Mucosa of rectum (tissue), 2 donors: ENCODE results near the gene SRPK2.
A peak's percentile ranks its signal among the peaks of the same experiment; 100 is the strongest.
"Not testable (repeated sequence)": the region's sequence is repeated elsewhere in the genome, so short reads cannot be mapped to it uniquely, and the experiment has no call there.

Experiments
- H3K27ac ChIP-seq, 2 donors: one replicate each; pipeline ENCODE4 v1.7.0; 2013; ENCODE audit warnings: inconsistent platforms in 2 of 2, low read depth in 2 of 2, low read length in 2 of 2
- H3K27me3 ChIP-seq, 2 donors: one replicate each; pipeline ENCODE4 v1.7.0; 2013; ENCODE audit warnings: low read length in 2 of 2; ENCODE audit not compliant: control insufficient read depth in 2 of 2, insufficient read depth in 2 of 2
- H3K36me3 ChIP-seq, 2 donors: one replicate each; pipeline ENCODE4 v1.7.0; 2013; ENCODE audit warnings: low read length in 2 of 2; ENCODE audit not compliant: control insufficient read depth in 2 of 2, insufficient read depth in 2 of 2
- H3K4me1 ChIP-seq, 2 donors: one replicate each; pipeline ENCODE4 v1.7.0; 2013; ENCODE audit warnings: low read length in 2 of 2, mild to moderate bottlenecking in 1 of 2; ENCODE audit not compliant: control insufficient read depth in 2 of 2, insufficient read depth in 2 of 2
- H3K4me3 ChIP-seq, 2 donors: one replicate each; pipeline ENCODE4 v1.7.0; 2013; ENCODE audit warnings: low read length in 2 of 2
- H3K9ac ChIP-seq, 2 donors: one replicate each; pipeline ENCODE4 v1.7.0; 2013; ENCODE audit warnings: low read length in 2 of 2, low read depth in 1 of 2, mild to moderate bottlenecking in 1 of 2
- H3K9me3 ChIP-seq, 2 donors: one replicate each; pipeline ENCODE4 v1.7.0; 2013; ENCODE audit warnings: low read length in 2 of 2; ENCODE audit not compliant: control insufficient read depth in 2 of 2
- donor health status: healthy.
- donor health status: Normal muscosa, but diverticular disease.

Gene SRPK2

DNA sequence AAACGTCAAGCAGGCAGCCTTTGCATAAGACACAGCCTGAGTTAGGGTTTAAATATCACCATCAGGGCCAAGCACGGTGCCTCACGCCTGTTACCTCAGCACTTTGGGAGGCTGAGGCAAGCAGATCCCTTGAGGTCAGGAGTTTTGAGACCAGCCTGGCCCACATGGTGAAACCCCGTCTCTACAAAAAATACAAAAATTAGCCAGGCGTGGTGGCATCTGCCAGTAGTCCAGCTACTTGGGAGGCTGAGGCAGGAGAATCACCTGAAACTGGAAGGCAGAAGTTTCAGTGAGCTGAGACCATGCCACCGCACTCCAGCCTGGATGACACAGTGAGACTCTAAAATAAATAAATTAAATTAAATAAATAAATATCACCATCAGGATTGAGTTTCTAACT lies 33.0 kb downstream of the SRPK2 start:
- peaks cover 15 to 20% of the 10 kb centered on the region in 2 donors for H3K4me1 ChIP-seq
- no peaks in the 10 kb centered on the region for H3K27me3 ChIP-seq
- no peak overlapping the region for H3K4me3 ChIP-seq
- H3K9ac ChIP-seq: no peak overlapping the region
- H3K27ac ChIP-seq: no peak overlapping the region
- H3K36me3 ChIP-seq: no peaks in the 10 kb centered on the region
- no peaks in the 10 kb centered on the region for H3K9me3 ChIP-seq

DNA sequence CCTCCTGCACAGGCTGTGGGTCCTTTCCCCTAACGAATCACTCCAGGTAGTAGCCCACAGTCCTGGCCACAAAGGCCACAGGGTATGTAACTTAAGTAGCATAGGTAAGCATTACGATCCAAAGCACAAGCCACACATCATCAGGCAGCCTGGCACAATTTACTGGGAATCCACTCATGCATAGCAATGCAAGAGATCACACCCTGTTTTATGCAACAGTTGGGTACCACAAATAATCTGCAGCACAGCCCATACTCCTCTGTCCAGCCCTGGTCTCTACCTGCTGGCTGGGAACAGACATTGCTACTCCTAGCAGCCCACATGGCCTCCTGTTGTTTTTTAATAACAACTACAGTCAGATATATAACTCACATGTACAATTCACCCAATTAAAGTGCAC lies 34.3 kb downstream of the SRPK2 start:
- Histone ChIP-seq H3K4me1 (peaks cover 15 to 20% of the 10 kb centered on the region in 2 donors), H3K4me3 (no peak overlapping the region), H3K9ac (no peak overlapping the region), H3K9me3 (no peaks in the 10 kb centered on the region), H3K36me3 (no peaks in the 10 kb centered on the region), H3K27ac (peak overlapping the region in 1 of 2 donors; percentile 20), H3K27me3 (no peaks in the 10 kb centered on the region)

DNA sequence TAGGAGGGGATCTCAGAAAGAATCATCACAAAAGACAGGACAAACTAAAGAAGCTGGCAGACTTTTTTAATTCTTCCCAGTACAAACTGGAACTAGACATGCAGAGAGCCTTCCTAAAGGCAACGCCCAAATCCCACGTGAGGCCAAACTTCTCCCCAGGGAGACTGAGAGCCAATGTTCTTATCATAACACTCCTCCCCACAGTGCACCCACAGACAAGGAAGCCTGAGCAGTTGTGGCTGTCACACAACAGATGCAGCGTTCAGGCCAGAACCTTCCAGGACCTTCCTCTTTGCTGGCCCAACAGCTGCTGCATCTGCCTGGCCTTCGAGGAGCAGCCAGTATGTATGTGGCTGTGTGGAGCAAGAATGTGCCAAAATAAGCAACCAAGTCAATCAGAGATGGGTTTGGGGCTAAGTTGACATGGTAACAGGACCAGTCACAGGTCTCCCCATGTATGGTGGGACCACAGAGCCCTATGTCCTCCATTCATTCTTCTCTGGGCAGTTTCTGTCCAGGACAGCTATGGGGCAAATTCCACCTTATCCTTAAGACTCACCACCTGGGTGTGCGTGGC lies 34.9 kb downstream of the SRPK2 start:
- H3K27me3 ChIP-seq: no peaks in the 10 kb centered on the region
- no peaks in the 10 kb centered on the region for H3K9me3 ChIP-seq
- H3K36me3 ChIP-seq: no peaks in the 10 kb centered on the region
- peaks cover 15 to 20% of the 10 kb centered on the region in 2 donors for H3K4me1 ChIP-seq
- no peak overlapping the region for H3K4me3 ChIP-seq
- H3K9ac ChIP-seq: no peak overlapping the region
- H3K27ac ChIP-seq: peak overlapping the region in 1 of 2 donors; percentile 20

DNA sequence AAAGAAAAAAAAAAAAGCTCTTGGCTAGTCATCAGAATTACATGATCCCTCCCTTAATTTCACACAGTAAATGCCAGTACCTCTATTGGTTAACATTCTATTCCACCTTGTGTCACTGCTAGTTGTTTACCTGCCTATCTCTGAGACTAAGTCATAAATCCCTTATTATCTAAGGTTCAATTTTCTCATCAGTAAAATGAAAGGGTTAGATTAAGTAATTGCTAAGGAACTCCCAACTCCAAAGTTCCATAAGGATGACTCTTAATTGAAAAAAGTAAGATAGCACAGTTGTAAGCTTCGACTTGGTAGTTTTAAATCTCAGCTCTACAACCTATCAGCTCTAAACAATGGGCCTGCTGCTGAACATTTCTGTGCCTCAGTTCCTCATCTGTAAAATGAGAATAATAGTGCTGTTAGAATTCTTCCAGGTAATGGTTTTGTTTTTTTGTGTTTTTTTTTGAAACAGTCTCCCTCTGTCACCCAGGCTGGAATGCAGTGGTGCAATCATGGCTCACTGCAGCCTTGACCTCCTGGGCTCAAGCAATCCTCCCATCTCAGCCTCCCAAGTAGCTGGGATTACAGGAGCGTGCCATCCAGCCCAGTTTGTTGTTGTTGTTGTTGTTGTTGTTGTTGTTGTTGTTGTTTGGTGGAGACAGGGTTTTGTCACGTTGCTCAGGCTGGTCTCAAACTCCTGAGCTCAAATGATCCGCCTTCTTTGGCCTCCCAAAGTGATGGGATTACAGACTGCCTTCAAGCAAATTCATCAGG lies 35.6 kb downstream of the SRPK2 start:
- Histone ChIP-seq H3K36me3 (no peaks in the 10 kb centered on the region), H3K4me3 (no peak overlapping the region), H3K4me1 (peaks cover 15 to 20% of the 10 kb centered on the region in 2 donors), H3K27ac (peak overlapping the region in 1 of 2 donors; percentile 69), H3K27me3 (no peaks in the 10 kb centered on the region), H3K9me3 (no peaks in the 10 kb centered on the region), H3K9ac (no peak overlapping the region)

DNA sequence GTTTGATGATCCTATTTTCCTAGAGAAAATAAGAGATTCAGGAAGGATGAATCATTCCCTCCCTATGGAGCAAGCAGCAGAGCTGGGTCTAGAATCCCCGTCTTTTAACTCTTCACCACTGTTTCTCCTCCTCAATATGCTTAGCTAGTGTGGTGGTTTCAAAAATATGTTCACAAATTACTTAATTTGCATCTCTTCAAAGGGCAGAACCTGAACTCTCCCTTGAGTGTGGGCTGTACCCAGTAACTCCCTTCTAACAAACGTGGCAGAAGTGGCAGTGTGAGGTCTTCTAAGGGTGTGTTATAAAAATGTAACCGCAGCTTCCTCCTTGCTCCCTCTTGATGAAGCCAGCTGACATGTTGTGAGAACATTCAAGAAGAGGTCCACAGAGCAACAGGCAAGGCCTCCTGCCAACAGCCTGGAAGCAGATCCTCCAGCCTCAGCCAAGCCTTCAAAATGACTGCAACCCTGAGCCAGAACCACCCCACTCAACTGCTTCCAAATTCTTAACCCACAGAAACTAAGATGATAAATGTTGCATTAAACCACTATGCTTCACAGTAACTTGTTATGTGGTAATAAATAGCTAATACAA lies 36.6 kb downstream of the SRPK2 start:
- peak overlapping the region; percentile 7 to 69 for H3K27ac ChIP-seq
- no peaks in the 10 kb centered on the region for H3K36me3 ChIP-seq
- H3K9ac ChIP-seq: no peak overlapping the region
- H3K4me3 ChIP-seq: peak overlapping the region in 1 of 2 donors; percentile 34
- H3K4me1 ChIP-seq: peaks cover 15 to 20% of the 10 kb centered on the region in 2 donors
- no peaks in the 10 kb centered on the region for H3K27me3 ChIP-seq
- H3K9me3 ChIP-seq: no peaks in the 10 kb centered on the region

DNA sequence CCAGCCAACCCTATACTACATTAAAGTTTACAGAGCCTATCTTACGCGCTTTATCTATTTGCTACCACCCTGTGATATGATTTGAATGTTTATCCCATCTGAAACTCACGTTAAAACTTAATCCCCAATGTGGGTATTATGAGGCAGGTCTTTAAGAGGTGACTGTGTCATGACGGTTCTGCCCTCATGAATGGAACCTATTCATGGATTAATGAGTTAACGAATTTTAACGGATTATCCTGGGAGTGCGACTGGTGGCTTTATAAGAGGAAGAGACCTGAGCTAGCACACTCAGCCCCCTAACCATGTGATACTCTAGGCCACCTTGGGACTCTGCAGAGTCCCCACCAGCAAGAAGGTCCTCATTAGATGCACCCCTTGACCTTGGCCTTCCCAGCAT lies 37.8 kb downstream of the SRPK2 start:
- Histone ChIP-seq H3K27me3 (no peaks in the 10 kb centered on the region), H3K27ac (no peak overlapping the region), H3K4me3 (no peak overlapping the region), H3K36me3 (no peaks in the 10 kb centered on the region), H3K4me1 (peaks cover 15 to 20% of the 10 kb centered on the region in 2 donors), H3K9me3 (no peaks in the 10 kb centered on the region), H3K9ac (no peak overlapping the region)

DNA sequence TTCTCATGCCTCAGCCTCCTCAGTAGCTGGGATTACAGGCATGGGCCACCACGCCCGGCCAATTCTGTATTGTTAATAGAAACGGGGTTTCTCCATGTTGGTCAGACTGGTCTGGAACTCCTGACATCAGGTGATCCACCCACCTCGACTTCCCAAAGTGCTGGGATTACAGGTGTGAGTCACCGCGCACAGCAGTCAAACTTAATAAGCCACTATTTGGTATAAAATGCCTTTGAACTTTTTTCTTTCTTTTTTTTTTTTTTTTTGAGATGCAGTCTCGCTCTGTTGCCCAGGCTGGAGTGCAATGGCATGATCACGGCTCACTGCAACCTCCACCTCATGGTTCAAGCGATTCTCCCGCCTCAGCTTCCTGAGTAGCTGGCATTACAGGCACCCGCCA lies 40.5 kb downstream of the SRPK2 start:
- not testable (repeated sequence) for H3K4me1 ChIP-seq, H3K27me3 ChIP-seq, H3K9me3 ChIP-seq, H3K36me3 ChIP-seq, H3K9ac ChIP-seq, H3K4me3 ChIP-seq, H3K27ac ChIP-seq

DNA sequence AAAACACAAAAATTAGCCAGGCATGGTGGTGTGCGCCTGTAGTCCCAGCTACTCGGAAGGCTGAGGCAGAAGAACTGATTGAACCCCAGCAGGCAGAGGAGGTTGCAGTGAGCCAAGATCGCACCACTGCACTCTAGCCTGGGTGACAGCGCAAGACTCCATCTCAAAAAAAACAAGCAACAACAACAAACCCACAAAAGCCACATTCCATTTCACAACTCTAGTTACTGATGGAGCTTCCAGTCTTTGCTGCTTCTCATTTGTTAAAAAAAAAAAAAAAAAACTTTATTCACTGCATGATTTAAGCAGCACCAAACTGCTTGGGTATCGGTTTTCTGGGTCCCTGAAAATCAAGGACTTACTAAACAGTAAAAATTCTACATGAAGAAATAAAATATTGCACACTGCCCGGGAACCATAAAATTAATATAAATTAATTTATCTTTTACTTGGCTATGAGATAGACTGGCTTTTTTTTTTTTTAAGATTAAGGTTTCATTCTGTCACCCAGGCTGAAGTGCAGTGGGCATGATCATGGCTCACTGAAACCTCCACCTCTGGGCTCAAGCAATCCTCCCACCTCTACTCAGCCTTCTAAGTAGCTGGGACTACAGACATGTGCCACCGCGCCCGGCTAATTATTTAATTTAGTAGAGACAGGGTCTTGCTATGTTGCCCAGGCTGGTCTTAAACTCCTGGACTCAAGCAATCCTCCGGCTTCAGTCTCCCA lies 42.0 kb downstream of the SRPK2 start:
- no peaks in the 10 kb centered on the region for H3K9me3 ChIP-seq
- no peak overlapping the region for H3K27ac ChIP-seq
- no peak overlapping the region for H3K4me3 ChIP-seq
- H3K9ac ChIP-seq: no peak overlapping the region
- H3K27me3 ChIP-seq: no peaks in the 10 kb centered on the region
- H3K4me1 ChIP-seq: no peaks in the 10 kb centered on the region
- no peaks in the 10 kb centered on the region for H3K36me3 ChIP-seq

DNA sequence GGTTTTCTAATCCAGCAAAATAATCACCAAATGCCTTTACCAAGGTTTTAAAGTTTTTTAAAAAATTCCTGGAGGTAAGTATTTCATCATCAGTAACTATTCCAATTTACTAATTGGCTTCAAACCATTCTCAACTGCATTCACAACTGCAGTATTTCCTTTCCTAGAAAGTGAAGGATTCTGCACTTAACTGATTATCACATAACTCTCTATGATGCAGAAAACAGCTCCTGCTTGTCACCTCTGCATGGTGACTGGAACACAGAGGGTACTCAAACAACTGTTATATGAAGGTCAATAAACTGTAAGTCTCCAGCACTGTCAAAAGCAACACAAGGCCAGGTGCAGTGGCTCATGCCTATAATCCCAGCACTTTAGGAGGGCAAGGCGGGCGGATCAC lies 42.6 kb downstream of the SRPK2 start:
- H3K27ac ChIP-seq: no peak overlapping the region

DNA sequence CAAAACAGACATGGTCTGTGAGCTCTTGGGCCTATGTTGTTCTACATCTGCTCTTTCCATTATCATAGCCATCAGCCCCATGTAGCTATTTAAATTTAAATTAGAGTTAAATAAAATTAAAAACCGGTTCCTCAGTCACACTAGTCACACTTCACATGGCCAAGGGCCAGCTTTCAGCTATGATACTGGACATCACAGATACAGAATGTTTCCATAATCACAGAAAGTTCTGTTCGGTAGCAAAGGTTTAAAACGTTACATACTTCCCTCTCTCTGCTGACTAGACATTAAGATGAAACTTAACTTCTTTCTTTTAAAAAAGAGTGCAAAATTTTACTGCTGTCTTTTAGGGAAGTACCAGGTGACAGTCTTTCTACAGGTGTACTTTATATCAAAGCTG lies 43.0 kb downstream of the SRPK2 start:
- H3K27me3 ChIP-seq: no peaks in the 10 kb centered on the region
- H3K9me3 ChIP-seq: no peaks in the 10 kb centered on the region
- H3K4me1 ChIP-seq: no peaks in the 10 kb centered on the region
- no peak overlapping the region for H3K4me3 ChIP-seq
- H3K27ac ChIP-seq: no peak overlapping the region
- no peaks in the 10 kb centered on the region for H3K36me3 ChIP-seq
- H3K9ac ChIP-seq: no peak overlapping the region

More for the DNA sequence above, 42.6 kb downstream of the SRPK2 start:
- Histone ChIP-seq H3K9ac (no peak overlapping the region), H3K4me1 (no peaks in the 10 kb centered on the region), H3K27me3 (no peaks in the 10 kb centered on the region), H3K9me3 (no peaks in the 10 kb centered on the region), H3K4me3 (no peak overlapping the region), H3K36me3 (no peaks in the 10 kb centered on the region)
